ENCODE measurements around the gene ANKRD42. TPM values are rescaled to one million over a fixed set of nuclear protein-coding genes. Genes with fewer than 3 reads are reported as not detected.

ANKRD42 gene
- total and polyA plus RNA-seq, 2 of the 8 experiments (the other 6 are each of a cell fraction or from before 2014, with no cell fraction given), result 2.0 to 5.5 TPM

GRCh38 chr11:83256602-83257340, 63.3 kb downstream of the ANKRD42 start (continued):
- TF ChIP-seq ATF2 (IDR thresholded peaks at IDR 0.05; ENCODE audit: low read length), result no peak
- no peak for TF ChIP-seq USF2 (IDR thresholded peaks at IDR 0.05; ENCODE audit: low read length)
- TF ChIP-seq RBBP5 (IDR thresholded peaks at IDR 0.05; ENCODE audit: borderline replicate concordance, low read depth, low read length), result no peak

Data from H1 (cell line).